HCT116 (cell line): ENCODE results near the gene RPIA. TPM values are rescaled to one million over a fixed set of nuclear protein-coding genes. Genes with fewer than 3 reads are reported as not detected.

Experiments used
- ATAC-seq: fragments of 200-7000 bp; cut with Tn5 transposase; 2 replicates; pipeline ENCODE4 v1.9.1; 2020; ENCODE audit warnings: mild to moderate bottlenecking, moderate library complexity
- BruUV-seq: library from RNA; stranded (reverse); fragments of 400-500 nt; replicated peaks from 2 replicates; lab custom pipeline; 2021; lab: Mats Ljungman, UMichigan
- CTCF ChIA-PET: fragments of 300-600 bp; sonication (Branson Sonifier 250); formaldehyde crosslinking; loops from one replicate; lab custom pipeline; 2021; ENCODE audit warnings: antibody characterized with exemption; lab: Charles Lee
- POLR2A ChIA-PET: fragments of 300-600, 350-600 bp; sonication (Branson Sonifier 250); formaldehyde crosslinking; loops from one replicate; lab custom pipeline; 2021; ENCODE audit warnings: antibody characterized with exemption; lab: Charles Lee
- RAD21 ChIA-PET, 2 experiments: fragments of 300-600 bp; sonication (Branson Sonifier 250); formaldehyde crosslinking; loops; one replicate each; lab custom pipeline; 2023; ENCODE audit warnings: low total read pairs in 2 of 2; ENCODE audit not compliant: uncharacterized antibody in 2 of 2, unreplicated experiment in 2 of 2, low non-redundant PET in 1 of 2; lab: Charles Lee
- DNase-seq: peaks from one replicate; pipeline ENCODE4 v3.0.0-alpha.2; 2010; ENCODE audit warnings: low read depth, low spot score
- H2AFZ ChIP-seq: fragments of 200-600 bp; shearing (Covaris generic), sonication (generic); 2 replicates; pipeline ENCODE4 v1.6.1; 2017; ENCODE audit warnings: low read depth, mixed run types, mixed read lengths, antibody characterized with exemption, low read length; ENCODE audit not compliant: poor library complexity, severe bottlenecking
- H3K27ac ChIP-seq: 2 replicates; pipeline ENCODE4 v1.5.1; 2012; ENCODE audit warnings: low read depth, low read length
- H3K27me3 ChIP-seq: fragments of 200-600 bp; sonication (generic); 2 replicates; pipeline ENCODE4 v1.6.1; 2016; ENCODE audit warnings: mixed run types, low read length, mixed read lengths; ENCODE audit not compliant: insufficient read depth
- H3K36me3 ChIP-seq, 2 experiments: fragments of 200-500 bp in 1 of 2; fragments of 200-600 bp in 1 of 2; sonication (Bioruptor generic) in 1 of 2; sonication (generic) in 1 of 2; 2 replicates each; pipeline versions ENCODE4 v1.5.1 to v1.6.1; 2014 to 2016; ENCODE audit warnings: low read length in 2 of 2, inconsistent platforms in 1 of 2, mixed read lengths in 1 of 2, mixed run types in 1 of 2; ENCODE audit not compliant: insufficient read depth in 2 of 2, control insufficient read depth in 1 of 2
- H3K4me1 ChIP-seq, 2 experiments: fragments of 200-600 bp in 1 of 2; sonication (generic) in 1 of 2; 2 replicates each; pipeline versions ENCODE4 v1.5.1 to v1.6.1; 2012 to 2017; ENCODE audit warnings: low read length in 2 of 2, inconsistent platforms in 1 of 2, mild to moderate bottlenecking in 1 of 2, mixed read lengths in 1 of 2, mixed run types in 1 of 2, moderate library complexity in 1 of 2; ENCODE audit not compliant: insufficient read depth in 2 of 2, control insufficient read depth in 1 of 2
- H3K4me2 ChIP-seq: fragments of 200-600 bp; sonication (generic); 2 replicates; pipeline ENCODE4 v1.6.1; 2017; ENCODE audit warnings: mixed run types, low read length, mixed read lengths
- H3K4me3 ChIP-seq, 2 experiments: fragments of 200-600 bp in 1 of 2; sonication (generic) in 1 of 2; replicated peaks in 1 of 2; 2 replicates each; pipeline ENCODE4 v1.5.1; 2011 to 2016; ENCODE audit warnings: low read length in 2 of 2, control low read depth in 1 of 2, low read depth in 1 of 2, mild to moderate bottlenecking in 1 of 2, mixed read lengths in 1 of 2, mixed run types in 1 of 2
- H3K79me2 ChIP-seq: fragments of 200-600 bp; sonication (generic); 2 replicates; pipeline ENCODE4 v1.6.1; 2017; ENCODE audit warnings: mild to moderate bottlenecking, mixed run types, low read length, moderate library complexity, mixed read lengths; ENCODE audit not compliant: insufficient read depth
- H3K9ac ChIP-seq: fragments of 200-600 bp; sonication (generic); 2 replicates; pipeline ENCODE4 v1.6.1; 2016; ENCODE audit warnings: low read length, mixed read lengths
- H3K9me2 ChIP-seq: fragments of 200-600 bp; sonication (generic), shearing (Covaris generic); 2 replicates; pipeline ENCODE4 v1.6.1; 2017; ENCODE audit warnings: mixed run types, mild to moderate bottlenecking, moderate library complexity; ENCODE audit not compliant: insufficient read depth
- H3K9me3 ChIP-seq, 2 experiments: fragments of 200-500 bp in 1 of 2; fragments of 200-600 bp in 1 of 2; sonication (Bioruptor generic) in 1 of 2; sonication (generic) in 1 of 2; 2 replicates each; pipeline ENCODE4 v1.6.1; 2014 to 2017; ENCODE audit warnings: low read length in 2 of 2, mixed read lengths in 2 of 2, inconsistent platforms in 1 of 2, low read depth in 1 of 2, mild to moderate bottlenecking in 1 of 2, mixed run types in 1 of 2, moderate library complexity in 1 of 2; ENCODE audit not compliant: control insufficient read depth in 1 of 2, insufficient read depth in 1 of 2
- H4K20me1 ChIP-seq: fragments of 200-600 bp; sonication (generic), shearing (Covaris generic); 2 replicates; pipeline ENCODE4 v1.6.1; 2017; ENCODE audit warnings: mixed run types, mild to moderate bottlenecking, moderate library complexity; ENCODE audit not compliant: insufficient read depth
- CBX3 ChIP-seq: IDR thresholded peaks from 2 replicates; pipeline ENCODE4 v1.6.1; 2012; ENCODE audit warnings: low read depth
- ELF1 ChIP-seq: IDR thresholded peaks from 2 replicates; pipeline ENCODE4 v1.6.1; 2012; ENCODE audit warnings: low read depth, borderline replicate concordance
- EZH2phosphoT487 ChIP-seq: fragments of 200-600 bp; IDR thresholded peaks from 2 replicates; pipeline ENCODE4 v1.6.1; 2018; ENCODE audit warnings: antibody characterized with exemption, borderline replicate concordance
- FOSL1 ChIP-seq: IDR thresholded peaks from 2 replicates; pipeline ENCODE4 v1.6.1; 2012; ENCODE audit warnings: low read depth
- POLR2A ChIP-seq: IDR thresholded peaks from 2 replicates; pipeline ENCODE4 v1.7.0; 2011; ENCODE audit warnings: borderline replicate concordance; ENCODE audit not compliant: insufficient read depth, insufficient read length; ENCODE audit errors: extremely low read depth
- RAD21 ChIP-seq: IDR thresholded peaks from 2 replicates; pipeline ENCODE4 v1.6.1; 2012; ENCODE audit warnings: low read depth, mild to moderate bottlenecking
- SIN3A ChIP-seq: IDR thresholded peaks from 2 replicates; pipeline ENCODE4 v1.6.1; 2012; ENCODE audit warnings: low read depth
- YY1 ChIP-seq: IDR thresholded peaks from 2 replicates; pipeline ENCODE4 v1.6.1; 2011; ENCODE audit warnings: low read length, low read depth, moderate library complexity, mild to moderate bottlenecking; ENCODE audit not compliant: insufficient replicate concordance; ENCODE audit errors: extremely low read depth
- ZNF274 ChIP-seq: fragments of 200-500 bp; sonication (Bioruptor generic); IDR thresholded peaks from 2 replicates; pipeline ENCODE4 v1.6.1; 2014; ENCODE audit warnings: mild to moderate bottlenecking, low read depth, low read length, inconsistent platforms
- intact Hi-C: fragments of 100-400 bp; cut with micrococcal nuclease; formaldehyde crosslinking; loops from 2 replicates; pipeline ENCODE4 v1.10.0; 2022
- total RNA-seq: library from RNA; stranded (reverse); gene quantifications from one replicate; pipeline ENCODE4 v1.2.1, GENCODE V29; 2021; ENCODE audit not compliant: unreplicated experiment
- TF ChIP-seq, protein P1 (sequence below), 3 experiments: fragments of 200-600 bp in 1 of 3; sonication (generic) in 1 of 3; IDR thresholded peaks in 2 of 3; conservative IDR thresholded peaks in 1 of 3; 2 replicates each; pipeline ENCODE4 v1.5.1; 2012 to 2017; ENCODE audit warnings: low read depth in 2 of 3, low read length in 2 of 3, antibody characterized with exemption in 1 of 3, borderline replicate concordance in 1 of 3, control low read depth in 1 of 3, mild to moderate bottlenecking in 1 of 3, mixed read lengths in 1 of 3, mixed run types in 1 of 3, moderate library complexity in 1 of 3; ENCODE audit not compliant: insufficient read depth in 1 of 3
- TF ChIP-seq, protein P2 (sequence below): IDR thresholded peaks from 2 replicates; pipeline ENCODE4 v1.6.1; 2012; ENCODE audit warnings: low read depth

Gene RPIA
- total RNA-seq, 1 experiment from 2014 or later = 43.3 TPM

DNA sequence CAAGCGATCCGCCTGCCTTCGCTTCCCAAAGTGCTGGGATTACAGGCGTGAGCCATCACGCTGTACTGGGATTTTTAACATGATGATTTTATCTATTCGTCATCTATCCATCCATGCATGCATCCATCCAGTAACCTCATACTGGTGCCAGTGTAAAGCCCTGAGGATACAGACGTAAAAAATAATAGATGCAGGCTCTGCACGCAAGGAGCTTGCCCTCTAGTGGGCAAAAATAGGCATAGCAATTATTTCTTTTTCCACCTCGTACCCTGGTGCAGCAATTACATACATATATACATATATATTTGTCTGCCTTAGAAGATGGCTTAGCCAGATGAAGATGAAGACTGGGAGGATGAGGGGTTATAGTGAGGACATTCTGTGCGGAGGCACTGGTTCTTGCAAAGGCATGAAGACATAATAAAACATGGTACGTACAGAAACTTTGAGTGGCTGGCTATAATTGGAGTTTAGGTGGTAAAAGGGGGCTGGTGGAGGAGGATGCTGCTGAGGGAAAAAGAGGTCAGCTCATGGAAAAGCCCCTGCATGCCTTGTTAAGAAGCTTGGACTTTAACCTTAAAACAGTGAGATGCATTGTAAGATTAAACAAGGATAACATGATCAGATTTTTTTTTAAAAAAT is 19.6 kb upstream of the RPIA start:
- Histone ChIP-seq H3K9me3 (no peaks in the 10 kb centered on the region), H3K4me3 (no peak overlapping the region), H3K4me2 (peak overlapping the region; percentile 16; the same call in 1 of the 2 replicates), H2AFZ (peak overlapping the region; percentile 44), H3K9me2 (no peaks in the 10 kb centered on the region), H4K20me1 (no peaks in the 10 kb centered on the region), H3K27me3 (no peaks in the 10 kb centered on the region)
- RAD21 ChIA-PET = interaction anchor here in 1 of 2 experiments (0.7 kb wide), 1 partner anchor 283 kb away, joined by 3 read pairs; no protein-coding TSS in a partner anchor
- POLR2A ChIA-PET = no interaction called here
- ATAC-seq = peak; percentile 86
- CTCF ChIA-PET = interaction anchor here (0.6 to 1.6 kb wide), 15 partner anchors 9 to 480 kb away, joined by 3 to 9 read pairs (median 3); no protein-coding TSS in a partner anchor
- TF ChIP-seq POLR2A = no peak
- TF ChIP-seq, protein P1, sequence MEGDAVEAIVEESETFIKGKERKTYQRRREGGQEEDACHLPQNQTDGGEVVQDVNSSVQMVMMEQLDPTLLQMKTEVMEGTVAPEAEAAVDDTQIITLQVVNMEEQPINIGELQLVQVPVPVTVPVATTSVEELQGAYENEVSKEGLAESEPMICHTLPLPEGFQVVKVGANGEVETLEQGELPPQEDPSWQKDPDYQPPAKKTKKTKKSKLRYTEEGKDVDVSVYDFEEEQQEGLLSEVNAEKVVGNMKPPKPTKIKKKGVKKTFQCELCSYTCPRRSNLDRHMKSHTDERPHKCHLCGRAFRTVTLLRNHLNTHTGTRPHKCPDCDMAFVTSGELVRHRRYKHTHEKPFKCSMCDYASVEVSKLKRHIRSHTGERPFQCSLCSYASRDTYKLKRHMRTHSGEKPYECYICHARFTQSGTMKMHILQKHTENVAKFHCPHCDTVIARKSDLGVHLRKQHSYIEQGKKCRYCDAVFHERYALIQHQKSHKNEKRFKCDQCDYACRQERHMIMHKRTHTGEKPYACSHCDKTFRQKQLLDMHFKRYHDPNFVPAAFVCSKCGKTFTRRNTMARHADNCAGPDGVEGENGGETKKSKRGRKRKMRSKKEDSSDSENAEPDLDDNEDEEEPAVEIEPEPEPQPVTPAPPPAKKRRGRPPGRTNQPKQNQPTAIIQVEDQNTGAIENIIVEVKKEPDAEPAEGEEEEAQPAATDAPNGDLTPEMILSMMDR (IDR thresholded peaks at IDR 0.05 in 2 of 3, conservative IDR thresholded peaks at IDR 0.05 in 1 of 3; ENCODE audit: borderline replicate concordance in 1 of 3, insufficient read depth in 1 of 3, low read depth in 2 of 3, low read length in 2 of 3) = peak; percentile 74 to 88 (median 77)
- peak; percentile 84 for TF ChIP-seq RAD21
- TF ChIP-seq, all 23 proteins: peak for 2
- Histone ChIP-seq H3K36me3 (no peaks in the 10 kb centered on the region), H3K4me1 (peaks cover 2% of the 10 kb centered on the region in 2 experiments), H3K79me2 (no peaks in the 10 kb centered on the region), H3K9ac (no peak overlapping the region), H3K27ac (no peak overlapping the region)
- DNase-seq = peak; percentile 34
- intact Hi-C loops = no loop called here
- BruUV-seq = no TSS peak

DNA sequence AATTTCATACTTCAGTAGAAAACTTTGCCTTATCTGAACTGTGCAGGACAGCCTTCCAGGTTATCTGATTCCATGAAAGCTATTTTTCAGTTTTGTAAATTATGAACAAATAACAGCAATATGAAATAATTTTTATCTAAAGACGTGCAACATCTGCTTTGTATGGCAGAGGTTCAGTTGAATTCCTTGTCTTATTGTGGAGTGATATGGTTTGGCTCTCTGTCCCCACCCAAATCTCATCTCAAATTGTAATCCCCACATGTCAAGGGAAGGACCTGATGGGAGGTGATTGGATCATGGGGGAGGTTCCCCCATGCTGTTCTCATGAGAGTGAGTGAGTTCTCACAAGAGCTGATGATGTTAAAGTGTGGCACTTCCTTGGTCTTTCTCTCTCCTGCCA is 18.1 kb upstream of the RPIA start:
- POLR2A ChIA-PET = no interaction called here
- no peaks in the 10 kb centered on the region for H3K79me2 ChIP-seq
- no peaks in the 10 kb centered on the region for H3K4me1 ChIP-seq
- H4K20me1 ChIP-seq = no peaks in the 10 kb centered on the region
- H3K4me3 ChIP-seq = no peak overlapping the region
- no peaks in the 10 kb centered on the region for H3K9me2 ChIP-seq
- no peak for DNase-seq
- no peaks in the 10 kb centered on the region for H3K36me3 ChIP-seq
- intact Hi-C loops = no loop called here
- CTCF ChIA-PET = interaction anchor here (1.4 kb wide), 1 partner anchor 82 kb away, joined by 5 read pairs; no protein-coding TSS in a partner anchor
- BruUV-seq = no TSS peak
- no peak overlapping the region for H3K4me2 ChIP-seq
- no peak overlapping the region for H3K9ac ChIP-seq
- no peak overlapping the region for H3K27ac ChIP-seq
- RAD21 ChIA-PET = no interaction called here
- H3K9me3 ChIP-seq = no peaks in the 10 kb centered on the region
- no peak overlapping the region for H2AFZ ChIP-seq
- H3K27me3 ChIP-seq = no peaks in the 10 kb centered on the region
- ATAC-seq = no peak
- TF ChIP-seq POLR2A (no peak), CBX3 (no peak), ELF1 (no peak), SIN3A (no peak), ZNF274 (no peak), FOSL1 (no peak), EZH2phosphoT487 (no peak), YY1 (no peak)
- TF ChIP-seq, protein P2, sequence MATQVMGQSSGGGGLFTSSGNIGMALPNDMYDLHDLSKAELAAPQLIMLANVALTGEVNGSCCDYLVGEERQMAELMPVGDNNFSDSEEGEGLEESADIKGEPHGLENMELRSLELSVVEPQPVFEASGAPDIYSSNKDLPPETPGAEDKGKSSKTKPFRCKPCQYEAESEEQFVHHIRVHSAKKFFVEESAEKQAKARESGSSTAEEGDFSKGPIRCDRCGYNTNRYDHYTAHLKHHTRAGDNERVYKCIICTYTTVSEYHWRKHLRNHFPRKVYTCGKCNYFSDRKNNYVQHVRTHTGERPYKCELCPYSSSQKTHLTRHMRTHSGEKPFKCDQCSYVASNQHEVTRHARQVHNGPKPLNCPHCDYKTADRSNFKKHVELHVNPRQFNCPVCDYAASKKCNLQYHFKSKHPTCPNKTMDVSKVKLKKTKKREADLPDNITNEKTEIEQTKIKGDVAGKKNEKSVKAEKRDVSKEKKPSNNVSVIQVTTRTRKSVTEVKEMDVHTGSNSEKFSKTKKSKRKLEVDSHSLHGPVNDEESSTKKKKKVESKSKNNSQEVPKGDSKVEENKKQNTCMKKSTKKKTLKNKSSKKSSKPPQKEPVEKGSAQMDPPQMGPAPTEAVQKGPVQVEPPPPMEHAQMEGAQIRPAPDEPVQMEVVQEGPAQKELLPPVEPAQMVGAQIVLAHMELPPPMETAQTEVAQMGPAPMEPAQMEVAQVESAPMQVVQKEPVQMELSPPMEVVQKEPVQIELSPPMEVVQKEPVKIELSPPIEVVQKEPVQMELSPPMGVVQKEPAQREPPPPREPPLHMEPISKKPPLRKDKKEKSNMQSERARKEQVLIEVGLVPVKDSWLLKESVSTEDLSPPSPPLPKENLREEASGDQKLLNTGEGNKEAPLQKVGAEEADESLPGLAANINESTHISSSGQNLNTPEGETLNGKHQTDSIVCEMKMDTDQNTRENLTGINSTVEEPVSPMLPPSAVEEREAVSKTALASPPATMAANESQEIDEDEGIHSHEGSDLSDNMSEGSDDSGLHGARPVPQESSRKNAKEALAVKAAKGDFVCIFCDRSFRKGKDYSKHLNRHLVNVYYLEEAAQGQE = no peak
